ENCODE measurements around the gene FSIP2.

DNA sequence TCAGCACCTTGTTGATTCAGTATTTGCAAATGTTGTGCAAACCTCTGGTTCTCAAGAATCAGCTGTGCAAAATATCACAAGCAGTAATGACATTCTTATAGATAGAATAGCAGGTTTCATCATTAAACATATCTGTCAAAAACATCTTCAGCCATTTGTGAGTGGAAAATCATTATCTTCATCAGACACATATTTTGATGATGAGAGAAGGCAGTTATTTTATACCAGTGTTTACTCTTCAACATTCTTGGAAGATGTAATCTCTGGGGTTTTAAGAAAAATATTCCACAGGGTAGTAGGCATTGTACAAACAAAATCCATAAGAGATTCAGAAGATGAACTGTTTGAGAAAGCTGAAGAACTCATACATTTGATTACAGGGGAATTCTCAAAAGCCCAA lies 64.3 kb downstream of the FSIP2 start:
- no peak for TF ChIP-seq ZNF121 (tag by site-specific recombination; IDR thresholded peaks at IDR 0.05)
- TF ChIP-seq, protein P1, sequence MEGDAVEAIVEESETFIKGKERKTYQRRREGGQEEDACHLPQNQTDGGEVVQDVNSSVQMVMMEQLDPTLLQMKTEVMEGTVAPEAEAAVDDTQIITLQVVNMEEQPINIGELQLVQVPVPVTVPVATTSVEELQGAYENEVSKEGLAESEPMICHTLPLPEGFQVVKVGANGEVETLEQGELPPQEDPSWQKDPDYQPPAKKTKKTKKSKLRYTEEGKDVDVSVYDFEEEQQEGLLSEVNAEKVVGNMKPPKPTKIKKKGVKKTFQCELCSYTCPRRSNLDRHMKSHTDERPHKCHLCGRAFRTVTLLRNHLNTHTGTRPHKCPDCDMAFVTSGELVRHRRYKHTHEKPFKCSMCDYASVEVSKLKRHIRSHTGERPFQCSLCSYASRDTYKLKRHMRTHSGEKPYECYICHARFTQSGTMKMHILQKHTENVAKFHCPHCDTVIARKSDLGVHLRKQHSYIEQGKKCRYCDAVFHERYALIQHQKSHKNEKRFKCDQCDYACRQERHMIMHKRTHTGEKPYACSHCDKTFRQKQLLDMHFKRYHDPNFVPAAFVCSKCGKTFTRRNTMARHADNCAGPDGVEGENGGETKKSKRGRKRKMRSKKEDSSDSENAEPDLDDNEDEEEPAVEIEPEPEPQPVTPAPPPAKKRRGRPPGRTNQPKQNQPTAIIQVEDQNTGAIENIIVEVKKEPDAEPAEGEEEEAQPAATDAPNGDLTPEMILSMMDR (tag by site-specific recombination; IDR thresholded peaks at IDR 0.05), result no peak
- TF ChIP-seq YY1 (tag by site-specific recombination; IDR thresholded peaks at IDR 0.05), result no peak

Measured in HEK293 (cell line).